HUES64 (cell line): Measurements from ENCODE around the gene MRI1.
A peak's percentile ranks its signal among the peaks of the same experiment; 100 is the strongest.
"Not testable (repeated sequence)": the region's sequence is repeated elsewhere in the genome, so short reads cannot be mapped to it uniquely, and the experiment has no call there.

Experiments
- H3K27ac ChIP-seq: 2 replicates; pipeline ENCODE4 v1.7.0; 2013; ENCODE audit warnings: low read depth, low read length, inconsistent platforms
- H3K27me3 ChIP-seq: 2 replicates; pipeline ENCODE4 v1.6.1; 2013; ENCODE audit warnings: mild to moderate bottlenecking, low read length; ENCODE audit not compliant: insufficient read depth
- H3K36me3 ChIP-seq: 2 replicates; pipeline ENCODE4 v1.6.1; 2013; ENCODE audit warnings: mild to moderate bottlenecking, low read length; ENCODE audit not compliant: insufficient read depth
- H3K4me1 ChIP-seq: 2 replicates; pipeline ENCODE4 v1.6.1; 2013; ENCODE audit warnings: mild to moderate bottlenecking, low read length, moderate library complexity; ENCODE audit not compliant: insufficient read depth
- H3K4me3 ChIP-seq: 2 replicates; pipeline ENCODE4 v1.5.1; 2013; ENCODE audit warnings: mild to moderate bottlenecking, low read length, moderate library complexity
- H3K9ac ChIP-seq: 2 replicates; pipeline ENCODE4 v1.6.1; 2013; ENCODE audit warnings: mild to moderate bottlenecking, low read depth, low read length
- H3K9me3 ChIP-seq: 2 replicates; pipeline ENCODE4 v1.6.1; 2013; ENCODE audit warnings: low read depth, low read length; ENCODE audit not compliant: insufficient read depth
- WGBS: fragments of 150-250, 120-280 bp; methylation state at CpG from one replicate; pipeline ENCODE4 v1.1.7; 2013; ENCODE audit warnings: missing lambda C conversion rate; 5-methylcytosine and 5-hydroxymethylcytosine counted together

The MRI1 gene

GRCh38 chr19:13738073-13738472 is 26.2 kb upstream of the MRI1 start:
- Histone ChIP-seq H3K9ac (no peak overlapping the region), H3K27me3 (no peaks in the 10 kb centered on the region), H3K4me3 (no peak overlapping the region), H3K9me3 (no peaks in the 10 kb centered on the region), H3K4me1 (peaks cover 7% of the 10 kb centered on the region), H3K27ac (no peak overlapping the region), H3K36me3 (peaks cover 3% of the 10 kb centered on the region; the same call in 1 of the 2 replicates)
- 57% methylated on average over 1 of the region's 1 CpG for WGBS

GRCh38 chr19:13741893-13742292 is 22.4 kb upstream of the MRI1 start:
- peaks cover 11% of the 10 kb centered on the region for H3K4me1 ChIP-seq
- H3K9me3 ChIP-seq: no peaks in the 10 kb centered on the region
- no peak overlapping the region for H3K27ac ChIP-seq
- 90% methylated on average over 2 of the region's 2 CpGs for WGBS
- no peaks in the 10 kb centered on the region for H3K27me3 ChIP-seq
- 0 out of 2 replicates have a peak, but pooled peaks cover 3% of the 10 kb centered on the region for H3K36me3 ChIP-seq
- no peak overlapping the region for H3K9ac ChIP-seq
- no peak overlapping the region for H3K4me3 ChIP-seq

GRCh38 chr19:13742756-13743155 is 21.6 kb upstream of the MRI1 start:
- peak overlapping the region; percentile 31; the same call in 1 of the 2 replicates for H3K9ac ChIP-seq
- no peaks in the 10 kb centered on the region for H3K27me3 ChIP-seq
- no peak overlapping the region for H3K4me3 ChIP-seq
- H3K9me3 ChIP-seq: no peaks in the 10 kb centered on the region
- peaks cover 11% of the 10 kb centered on the region for H3K4me1 ChIP-seq
- WGBS: 92% methylated on average over 1 of the region's 1 CpG
- H3K27ac ChIP-seq: no peak overlapping the region
- 0 out of 2 replicates have a peak, but pooled peaks cover 3% of the 10 kb centered on the region for H3K36me3 ChIP-seq

GRCh38 chr19:13744174-13744573 is 20.1 kb upstream of the MRI1 start:
- no peaks in the 10 kb centered on the region for H3K27me3 ChIP-seq
- H3K9ac ChIP-seq: no peak overlapping the region
- H3K9me3 ChIP-seq: no peaks in the 10 kb centered on the region

GRCh38 chr19:13747098-13747453 is 17.2 kb upstream of the MRI1 start:
- WGBS: 94% methylated on average over 8 of the region's 8 CpGs

More at GRCh38 chr19:13744174-13744573, 20.1 kb upstream of the MRI1 start:
- H3K36me3 ChIP-seq: no peaks in the 10 kb centered on the region
- H3K27ac ChIP-seq: no peak overlapping the region
- H3K4me1 ChIP-seq: peaks cover 16% of the 10 kb centered on the region
- no peak overlapping the region for H3K4me3 ChIP-seq

GRCh38 chr19:13748169-13748828 is 16.0 kb upstream of the MRI1 start:
- no peaks in the 10 kb centered on the region for H3K9me3 ChIP-seq
- peak overlapping the region; percentile 70 for H3K4me3 ChIP-seq
- H3K27me3 ChIP-seq: no peaks in the 10 kb centered on the region
- H3K9ac ChIP-seq: peak overlapping the region; percentile 70
- H3K4me1 ChIP-seq: peaks cover 9% of the 10 kb centered on the region; the same call in 1 of the 2 replicates
- H3K27ac ChIP-seq: peak overlapping the region; percentile 41
- 4% methylated on average over 25 of the region's 25 CpGs for WGBS
- H3K36me3 ChIP-seq: peaks cover 7% of the 10 kb centered on the region

More at GRCh38 chr19:13747098-13747453, 17.2 kb upstream of the MRI1 start:
- Histone ChIP-seq H3K36me3 (no peaks in the 10 kb centered on the region), H3K4me1 (peaks cover 16% of the 10 kb centered on the region), H3K9me3 (no peaks in the 10 kb centered on the region), H3K4me3 (peak overlapping the region; percentile 70), H3K27me3 (no peaks in the 10 kb centered on the region), H3K27ac (no peak overlapping the region), H3K9ac (no peak overlapping the region)

- Histone ChIP-seq H3K27me3 (no peaks in the 10 kb centered on the region), H3K9ac (no peak overlapping the region), H3K9me3 (no peaks in the 10 kb centered on the region), H3K4me1 (peaks cover 5% of the 10 kb centered on the region; the same call in 1 of the 2 replicates), H3K4me3 (no peak overlapping the region), H3K27ac (no peak overlapping the region), H3K36me3 (peaks cover 28% of the 10 kb centered on the region)
- WGBS: 94% methylated on average over 16 of the region's 16 CpGs
These were observed 12.9 kb upstream of the MRI1 start for GRCh38 chr19:13751436-13751835.

- 94% methylated on average over 7 of the region's 7 CpGs for WGBS
- H3K4me3 ChIP-seq, H3K4me1 ChIP-seq, H3K27ac ChIP-seq, H3K9me3 ChIP-seq, H3K27me3 ChIP-seq, H3K9ac ChIP-seq: not testable (repeated sequence)
- peaks cover 46% of the 10 kb centered on the region for H3K36me3 ChIP-seq
These were observed 10.7 kb upstream of the MRI1 start for GRCh38 chr19:13753622-13754021.

- peaks cover 66% of the 10 kb centered on the region for H3K36me3 ChIP-seq
- H3K9ac ChIP-seq: no peak overlapping the region
- no peaks in the 10 kb centered on the region for H3K4me1 ChIP-seq
- no peaks in the 10 kb centered on the region for H3K9me3 ChIP-seq
- no peak overlapping the region for H3K4me3 ChIP-seq
- WGBS: 96% methylated on average over 9 of the region's 9 CpGs
- H3K27me3 ChIP-seq: no peaks in the 10 kb centered on the region
- H3K27ac ChIP-seq: no peak overlapping the region
These were observed 8.1 kb upstream of the MRI1 start for GRCh38 chr19:13756210-13756609.

- Histone ChIP-seq H3K9me3 (no peaks in the 10 kb centered on the region), H3K27me3 (no peaks in the 10 kb centered on the region), H3K27ac (no peak overlapping the region), H3K4me1 (no peaks in the 10 kb centered on the region), H3K4me3 (no peak overlapping the region), H3K9ac (no peak overlapping the region), H3K36me3 (peaks cover 77% of the 10 kb centered on the region)
- 92% methylated on average over 15 of the region's 15 CpGs for WGBS
These were observed 6.2 kb upstream of the MRI1 start for GRCh38 chr19:13757805-13758772.

GRCh38 chr19:13758795-13759194 is 5.5 kb upstream of the MRI1 start:
- WGBS: 97% methylated on average over 24 of the region's 24 CpGs
- Histone ChIP-seq H3K36me3 (peaks cover 73% of the 10 kb centered on the region), H3K9me3 (no peaks in the 10 kb centered on the region), H3K27ac (no peak overlapping the region), H3K4me3 (no peak overlapping the region), H3K9ac (no peak overlapping the region), H3K4me1 (no peaks in the 10 kb centered on the region), H3K27me3 (no peaks in the 10 kb centered on the region)
